Vagina (tissue), 2 donors: ENCODE results near the gene SKIDA1. TPM values are rescaled to one million over a fixed set of nuclear protein-coding genes. Genes with fewer than 3 reads are reported as not detected.

Experiments used
- DNase-seq, 2 donors: peaks; one replicate each; pipeline ENCODE4 v3.0.0-alpha.2; 2017; ENCODE audit errors: extremely low spot score in 2 of 2
- H3K27ac ChIP-seq: fragments of 200-600 bp; sonication (generic); one replicate; pipeline ENCODE4 v1.5.1; 2019
- H3K27me3 ChIP-seq: fragments of 200-600 bp; sonication (generic); one replicate; pipeline ENCODE4 v1.5.1; 2019
- H3K36me3 ChIP-seq, 2 donors: fragments of 200-600 bp; sonication (generic); one replicate each; pipeline ENCODE4 v1.5.1; 2017 to 2019
- H3K4me1 ChIP-seq: fragments of 200-600 bp; sonication (generic); one replicate; pipeline ENCODE4 v1.5.1; 2019
- H3K4me3 ChIP-seq, 2 donors: fragments of 200-600 bp; sonication (generic); 1 replicate in 1 of 2; 2 replicates in 1 of 2; pipeline ENCODE4 v1.5.1; 2016 to 2019
- H3K9me3 ChIP-seq: fragments of 200-600 bp; sonication (generic); one replicate; pipeline ENCODE4 v1.5.1; 2019
- CTCF ChIP-seq, 3 experiments: fragments of 450-650 bp in 2 of 3; fragments of 200-600 bp in 1 of 3; sonication (generic) in 1 of 3; IDR thresholded peaks; one replicate each; pipeline ENCODE4 v1.5.1; 2017 to 2019; ENCODE audit warnings: antibody characterized with exemption in 3 of 3, mild to moderate bottlenecking in 2 of 3, moderate library complexity in 2 of 3
- POLR2A ChIP-seq, 2 donors: fragments of 450-650 bp; IDR thresholded peaks; one replicate each; pipeline ENCODE4 v1.6.1; 2017; ENCODE audit warnings: antibody characterized with exemption in 2 of 2, mild to moderate bottlenecking in 2 of 2, moderate library complexity in 2 of 2
- POLR2AphosphoS5 ChIP-seq, 2 donors: sonication (generic); formaldehyde crosslinking; IDR thresholded peaks; one replicate each; pipeline ENCODE4 v1.9.0; 2017; ENCODE audit warnings: antibody characterized with exemption in 2 of 2, mild to moderate bottlenecking in 2 of 2, low read depth in 1 of 2; ENCODE audit not compliant: insufficient read depth in 1 of 2
- intact Hi-C: fragments of 100-400 bp; cut with DNase I; formaldehyde crosslinking; loops from one replicate; pipeline ENCODE4 v1.15.1; 2023
- total RNA-seq: library from RNA; depleted of rRNA; stranded (reverse); fragments of >200 nt; gene quantifications from one replicate; pipeline ENCODE4 v1.2.3, GENCODE V29; 2016

SKIDA1 gene
- total RNA-seq, 1 donor from 2014 or later = 2.7 TPM

GRCh38 chr10:21508706-21509331 is 16.7 kb downstream of the SKIDA1 start:
- Histone ChIP-seq H3K36me3 (no peaks in the 10 kb centered on the region), H3K4me1 (no peaks in the 10 kb centered on the region), H3K9me3 (no peaks in the 10 kb centered on the region), H3K27ac (peak overlapping the region; percentile 92), H3K27me3 (no peaks in the 10 kb centered on the region), H3K4me3 (peak overlapping the region in 1 of 2 donors; percentile 47)
- intact Hi-C loops = no loop called here
- DNase-seq = no peak
- TF ChIP-seq CTCF (IDR thresholded peaks at IDR 0.05) = no peak
- TF ChIP-seq POLR2AphosphoS5 (IDR thresholded peaks at IDR 0.05; ENCODE audit: insufficient read depth in 1 of 2, low read depth in 1 of 2) = no peak

- Histone ChIP-seq H3K4me3 (no peak overlapping the region), H3K27ac (no peak overlapping the region), H3K36me3 (no peaks in the 10 kb centered on the region), H3K4me1 (no peaks in the 10 kb centered on the region), H3K27me3 (no peaks in the 10 kb centered on the region), H3K9me3 (no peaks in the 10 kb centered on the region)
- intact Hi-C loops = no loop called here
- TF ChIP-seq POLR2AphosphoS5 (IDR thresholded peaks at IDR 0.05; ENCODE audit: insufficient read depth in 1 of 2, low read depth in 1 of 2) (no peak), POLR2A (IDR thresholded peaks at IDR 0.05) (no peak), CTCF (IDR thresholded peaks at IDR 0.05) (no peak)
- no peak for DNase-seq
Measured at GRCh38 chr10:21507150-21507549, 18.3 kb downstream of the SKIDA1 start.

DNA sequence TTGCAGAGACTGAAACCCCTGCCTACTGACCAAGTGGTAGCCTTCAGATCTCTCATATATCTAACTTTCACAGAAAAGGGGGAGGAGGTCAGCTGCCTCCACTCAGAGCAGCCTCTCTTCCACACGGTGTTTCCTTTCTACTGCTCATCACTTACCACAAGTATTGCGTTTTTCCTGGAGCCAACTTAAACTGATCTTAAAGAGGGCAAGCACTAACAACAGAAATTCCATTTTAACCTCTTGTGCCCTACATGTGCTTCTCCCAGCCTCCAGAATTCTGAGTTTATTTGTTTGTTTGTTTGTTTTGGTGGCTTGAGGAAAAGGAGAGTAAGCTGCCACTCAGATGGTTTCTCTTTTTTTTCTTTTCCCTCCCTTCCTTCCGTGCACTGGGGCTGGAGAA is 19.1 kb downstream of the SKIDA1 start:
- Histone ChIP-seq H3K36me3 (no peaks in the 10 kb centered on the region), H3K4me1 (no peaks in the 10 kb centered on the region), H3K27ac (no peak overlapping the region), H3K27me3 (no peaks in the 10 kb centered on the region), H3K9me3 (no peaks in the 10 kb centered on the region), H3K4me3 (no peak overlapping the region)
- no peak for DNase-seq
- no peak for TF ChIP-seq POLR2AphosphoS5 (IDR thresholded peaks at IDR 0.05; ENCODE audit: insufficient read depth in 1 of 2, low read depth in 1 of 2)
- TF ChIP-seq POLR2A (IDR thresholded peaks at IDR 0.05) = no peak
- no peak for TF ChIP-seq CTCF (IDR thresholded peaks at IDR 0.05)
- intact Hi-C loops = no loop called here

- Histone ChIP-seq H3K9me3 (no peaks in the 10 kb centered on the region), H3K4me1 (no peaks in the 10 kb centered on the region), H3K4me3 (no peak overlapping the region), H3K36me3 (no peaks in the 10 kb centered on the region), H3K27me3 (no peaks in the 10 kb centered on the region), H3K27ac (no peak overlapping the region)
- intact Hi-C loops = no loop called here
- TF ChIP-seq POLR2AphosphoS5 (IDR thresholded peaks at IDR 0.05; ENCODE audit: insufficient read depth in 1 of 2, low read depth in 1 of 2) (no peak), CTCF (IDR thresholded peaks at IDR 0.05) (no peak), POLR2A (IDR thresholded peaks at IDR 0.05) (no peak)
- no peak for DNase-seq
Measured at GRCh38 chr10:21505711-21506278, 19.7 kb downstream of the SKIDA1 start.

DNA sequence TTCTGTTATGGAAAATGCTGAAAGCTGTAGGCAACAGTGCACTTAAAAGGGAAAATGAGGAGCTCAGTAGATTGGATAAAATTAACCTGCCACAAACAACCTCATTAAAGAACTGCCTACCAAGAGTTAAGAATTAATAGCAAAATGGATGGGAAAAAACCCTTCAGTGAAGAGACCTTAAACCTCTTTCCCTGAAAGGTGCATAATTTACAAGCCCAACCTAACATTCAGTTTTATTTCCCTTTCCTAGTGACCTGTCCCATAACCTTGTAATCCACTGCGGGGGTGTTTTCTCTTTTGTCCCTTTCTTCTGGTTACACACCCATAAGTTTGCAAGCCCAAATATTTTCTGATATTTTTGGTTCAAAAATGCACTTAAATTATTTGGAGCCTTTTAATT is 21.9 kb downstream of the SKIDA1 start:
- DNase-seq = no peak
- Histone ChIP-seq H3K36me3 (no peaks in the 10 kb centered on the region), H3K27me3 (no peaks in the 10 kb centered on the region), H3K4me1 (no peaks in the 10 kb centered on the region), H3K9me3 (no peaks in the 10 kb centered on the region), H3K4me3 (no peak overlapping the region), H3K27ac (no peak overlapping the region)
- intact Hi-C loops = no loop called here
- TF ChIP-seq POLR2A (IDR thresholded peaks at IDR 0.05) (no peak), CTCF (IDR thresholded peaks at IDR 0.05) (no peak), POLR2AphosphoS5 (IDR thresholded peaks at IDR 0.05; ENCODE audit: insufficient read depth in 1 of 2, low read depth in 1 of 2) (no peak)
